HEK293T (cell line): Measurements from ENCODE around the gene DDX5.

Experiments
- CTCF ChIA-PET: fragments of 350-600 bp; formaldehyde crosslinking; extraction: SDS; loops from one replicate; lab custom pipeline; 2021; ENCODE audit warnings: antibody characterized with exemption, inconsistent platforms; lab: Yijun Ruan, JAX
- POLR2A ChIA-PET: fragments of 350-600 bp; formaldehyde crosslinking; extraction: SDS; loops from one replicate; lab custom pipeline; 2020; ENCODE audit warnings: antibody characterized with exemption, inconsistent platforms; lab: Yijun Ruan, JAX
- DNase-seq: peaks from one replicate; pipeline ENCODE4 v3.0.0; 2012; ENCODE audit warnings: mixed read lengths; ENCODE audit errors: extremely low spot score
- ARNT ChIP-seq: fragments of 450-650 bp; IDR thresholded peaks from 2 replicates; pipeline ENCODE4 v1.6.1; 2017; ENCODE audit warnings: mild to moderate bottlenecking
- BHLHE40 ChIP-seq: fragments of 450-650 bp; IDR thresholded peaks from 2 replicates; pipeline ENCODE4 v1.6.1; 2016; ENCODE audit warnings: mild to moderate bottlenecking, moderate library complexity, borderline replicate concordance
- CTBP1 ChIP-seq: fragments of 450-650 bp; IDR thresholded peaks from 2 replicates; pipeline ENCODE4 v1.6.1; 2016; ENCODE audit warnings: borderline replicate concordance
- ELF4 ChIP-seq: fragments of 450-650 bp; IDR thresholded peaks from 2 replicates; pipeline ENCODE4 v1.6.1; 2017; ENCODE audit warnings: antibody characterized with exemption
- FOXA1 ChIP-seq: fragments of 450-650 bp; IDR thresholded peaks from 2 replicates; pipeline ENCODE4 v1.6.1; 2016; ENCODE audit warnings: mild to moderate bottlenecking
- FOXK2 ChIP-seq: fragments of 450-650 bp; IDR thresholded peaks from 2 replicates; pipeline ENCODE4 v1.6.1; 2016; ENCODE audit warnings: mild to moderate bottlenecking
- FOXM1 ChIP-seq: fragments of 450-650 bp; IDR thresholded peaks from 2 replicates; pipeline ENCODE4 v1.6.1; 2017; ENCODE audit warnings: mild to moderate bottlenecking, borderline replicate concordance
- HDGF ChIP-seq: fragments of 450-650 bp; IDR thresholded peaks from 2 replicates; pipeline ENCODE4 v1.6.1; 2017; ENCODE audit warnings: antibody characterized with exemption, borderline replicate concordance
- L3MBTL2 ChIP-seq: fragments of 450-650 bp; conservative IDR thresholded peaks from 2 replicates; pipeline ENCODE4 v1.6.1; 2016; ENCODE audit warnings: mild to moderate bottlenecking
- LEF1 ChIP-seq: fragments of 450-650 bp; IDR thresholded peaks from 2 replicates; pipeline ENCODE4 v1.6.1; 2017; ENCODE audit warnings: mild to moderate bottlenecking, borderline replicate concordance
- NFRKB ChIP-seq: fragments of 450-650 bp; IDR thresholded peaks from 2 replicates; pipeline ENCODE4 v1.6.1; 2016; ENCODE audit warnings: mild to moderate bottlenecking, moderate library complexity
- SP1 ChIP-seq: fragments of 450-650 bp; IDR thresholded peaks from 2 replicates; pipeline ENCODE4 v1.6.1; 2017
- SUZ12 ChIP-seq: fragments of 450-650 bp; IDR thresholded peaks from 2 replicates; pipeline ENCODE4 v1.6.1; 2016; ENCODE audit warnings: mild to moderate bottlenecking
- TARDBP ChIP-seq: fragments of 450-650 bp; IDR thresholded peaks from 2 replicates; pipeline ENCODE4 v1.6.1; 2016
- ZNF384 ChIP-seq: fragments of 450-650 bp; IDR thresholded peaks from 2 replicates; pipeline ENCODE4 v1.6.1; 2016
- TF ChIP-seq, protein P1 (sequence below): fragments of 450-650 bp; IDR thresholded peaks from 2 replicates; pipeline ENCODE4 v1.6.1; 2016

Gene DDX5

DNA sequence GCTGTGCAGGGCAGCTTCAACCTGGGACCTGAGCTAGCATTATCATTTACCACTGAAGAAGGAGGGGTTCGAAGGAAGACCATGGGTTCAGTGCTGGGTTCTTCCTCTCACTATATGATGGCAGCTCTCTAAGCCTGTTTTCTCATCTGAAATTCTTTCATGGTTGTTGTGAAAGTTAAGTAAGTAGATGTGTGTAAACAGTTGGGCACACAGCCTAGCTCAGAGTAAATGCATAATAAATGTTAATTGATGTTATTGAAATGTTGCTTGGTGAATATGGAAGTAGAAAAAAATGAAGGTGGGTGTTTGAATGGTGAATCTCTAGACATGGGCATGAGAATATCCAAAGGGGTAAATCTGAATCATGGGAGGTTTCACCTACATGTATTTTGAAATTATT lies 9.7 kb upstream of the DDX5 start:
- POLR2A ChIA-PET = interaction anchor here (1.7 to 2.0 kb wide), 2 partner anchors 9 to 11 kb away, joined by 10 to 15 read pairs; partner anchors contain the start of genes CEP95 and DDX5

DNA sequence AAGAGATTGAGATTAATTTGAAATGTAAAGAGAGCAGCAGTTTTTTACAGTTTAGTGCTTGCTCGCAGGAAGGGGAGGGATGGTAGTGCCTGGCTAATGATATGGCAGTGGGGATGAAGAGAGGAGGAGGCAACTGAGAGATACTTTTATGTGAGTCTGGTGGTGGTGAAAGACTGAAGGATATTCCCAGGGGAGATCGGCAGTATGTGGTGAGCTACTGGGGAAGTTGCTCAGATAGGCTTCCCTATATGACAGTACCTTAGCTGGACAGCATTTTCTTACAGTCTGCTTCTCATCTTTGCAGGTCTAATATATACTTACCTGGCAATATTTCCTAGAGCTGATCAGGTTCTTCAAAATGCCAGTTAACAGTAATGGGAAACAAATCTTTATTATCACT lies 9.3 kb upstream of the DDX5 start:
- TF ChIP-seq ARNT (no peak), LEF1 (no peak), SUZ12 (no peak), NFRKB (no peak), FOXA1 (no peak), ZNF384 (no peak), BHLHE40 (no peak), L3MBTL2 (no peak), CTBP1 (no peak), TARDBP (no peak), HDGF (no peak), SP1 (no peak)
- CTCF ChIA-PET = no interaction called here
- no peak for DNase-seq
- POLR2A ChIA-PET = interaction anchor here (1.7 to 2.0 kb wide), 2 partner anchors 9 to 10 kb away, joined by 10 to 15 read pairs; partner anchors contain the start of genes CEP95 and DDX5

More for the DNA sequence above, 9.7 kb upstream of the DDX5 start:
- DNase-seq = no peak
- TF ChIP-seq FOXK2 (no peak), ZNF384 (no peak), LEF1 (no peak), NFRKB (no peak), SUZ12 (no peak), ARNT (no peak), TARDBP (no peak), ELF4 (no peak), L3MBTL2 (no peak), HDGF (no peak), FOXM1 (no peak), FOXA1 (no peak), SP1 (no peak), BHLHE40 (no peak)
- TF ChIP-seq, protein P1, sequence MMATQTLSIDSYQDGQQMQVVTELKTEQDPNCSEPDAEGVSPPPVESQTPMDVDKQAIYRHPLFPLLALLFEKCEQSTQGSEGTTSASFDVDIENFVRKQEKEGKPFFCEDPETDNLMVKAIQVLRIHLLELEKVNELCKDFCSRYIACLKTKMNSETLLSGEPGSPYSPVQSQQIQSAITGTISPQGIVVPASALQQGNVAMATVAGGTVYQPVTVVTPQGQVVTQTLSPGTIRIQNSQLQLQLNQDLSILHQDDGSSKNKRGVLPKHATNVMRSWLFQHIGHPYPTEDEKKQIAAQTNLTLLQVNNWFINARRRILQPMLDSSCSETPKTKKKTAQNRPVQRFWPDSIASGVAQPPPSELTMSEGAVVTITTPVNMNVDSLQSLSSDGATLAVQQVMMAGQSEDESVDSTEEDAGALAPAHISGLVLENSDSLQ = no peak
- CTCF ChIA-PET = no interaction called here

DNA sequence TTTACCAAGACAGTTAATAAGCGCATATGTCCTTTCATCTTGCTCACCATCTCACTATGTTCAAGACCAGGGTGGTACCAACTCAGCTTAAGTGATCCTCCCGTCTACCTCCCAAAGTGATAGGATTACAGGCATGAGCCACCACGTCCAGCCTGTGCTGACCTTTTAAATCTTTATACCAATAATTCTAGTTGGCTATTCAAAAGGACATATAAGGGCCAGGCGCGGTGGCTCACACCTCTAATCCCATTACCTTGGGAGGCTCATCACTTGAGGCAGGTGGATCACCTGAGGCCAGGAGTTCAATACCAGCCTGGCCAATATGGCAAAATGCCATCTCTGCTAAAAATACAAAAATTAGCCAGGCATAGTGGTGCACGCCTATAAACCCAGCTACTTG lies 3.1 kb upstream of the DDX5 start:
- ChIA-PET POLR2A (no interaction called here), CTCF (interaction anchor here (0.9 to 1.1 kb wide), 2 partner anchors 17 to 18 kb away, joined by 3 read pairs; no protein-coding TSS in a partner anchor)
- TF ChIP-seq NFRKB (no peak), ARNT (no peak), FOXA1 (no peak), FOXM1 (no peak), CTBP1 (no peak), FOXK2 (no peak), BHLHE40 (no peak), LEF1 (no peak), HDGF (no peak)
- DNase-seq = no peak

DNA sequence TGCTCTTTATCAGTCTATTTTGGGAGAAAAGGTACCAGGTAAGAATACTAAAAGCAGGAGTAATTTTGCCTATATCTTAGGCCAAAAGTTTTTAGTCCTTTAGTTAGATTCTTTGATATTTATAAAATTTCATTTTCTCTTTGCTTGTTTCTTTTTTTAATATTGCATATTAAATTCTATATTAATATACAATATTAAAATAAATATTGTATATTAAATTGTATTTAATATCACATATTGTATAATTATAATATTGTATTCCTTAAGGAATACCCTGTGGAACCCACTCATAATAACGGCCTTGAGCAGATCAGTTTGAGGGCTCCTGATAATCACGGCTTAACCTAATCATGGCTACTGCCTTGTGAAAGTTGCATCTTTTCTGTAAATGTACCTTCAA lies 2.6 kb upstream of the DDX5 start:
- ChIA-PET CTCF (interaction anchor here (0.9 to 1.1 kb wide), 2 partner anchors 16 to 18 kb away, joined by 3 read pairs; no protein-coding TSS in a partner anchor), POLR2A (no interaction called here)
- TF ChIP-seq FOXA1 = no peak
- TF ChIP-seq LEF1 = no peak
- no peak for TF ChIP-seq BHLHE40
- no peak for TF ChIP-seq ZNF384
- TF ChIP-seq FOXK2 = no peak

DNA sequence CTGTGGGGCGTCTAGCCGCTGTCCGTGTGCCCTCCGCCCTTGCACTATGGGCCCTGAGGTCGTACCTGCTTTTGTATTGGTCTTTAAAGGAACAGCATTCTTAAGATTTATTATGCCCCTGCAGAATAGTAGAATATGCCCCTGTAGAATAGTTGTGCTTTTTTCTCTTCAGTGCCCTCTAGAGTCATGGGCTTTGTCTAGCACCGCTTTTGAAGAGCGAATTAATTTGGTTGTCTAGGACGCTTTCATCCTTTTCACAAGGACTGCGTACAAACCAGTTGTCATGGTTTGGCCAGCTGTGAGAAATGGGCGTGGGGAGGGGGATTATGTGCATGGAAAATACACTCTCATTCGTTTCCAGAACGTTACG lies 1.3 kb upstream of the DDX5 start:
- peak; percentile 59 for DNase-seq
- TF ChIP-seq, protein P1 = peak; percentile 83
- no peak for TF ChIP-seq BHLHE40
- CTCF ChIA-PET = interaction anchor here (0.6 to 1.0 kb wide), 4 partner anchors 10 to 114 kb away, joined by 3 to 4 read pairs (median 3); no protein-coding TSS in a partner anchor
- POLR2A ChIA-PET = interaction anchor here (0.5 to 4.1 kb wide), 23 partner anchors 8 to 207 kb away, joined by 3 to 153 read pairs (median 4); partner anchors contain the start of genes POLG2 and SMURF2

More for the DNA sequence above, 2.6 kb upstream of the DDX5 start:
- no peak for DNase-seq

DNA sequence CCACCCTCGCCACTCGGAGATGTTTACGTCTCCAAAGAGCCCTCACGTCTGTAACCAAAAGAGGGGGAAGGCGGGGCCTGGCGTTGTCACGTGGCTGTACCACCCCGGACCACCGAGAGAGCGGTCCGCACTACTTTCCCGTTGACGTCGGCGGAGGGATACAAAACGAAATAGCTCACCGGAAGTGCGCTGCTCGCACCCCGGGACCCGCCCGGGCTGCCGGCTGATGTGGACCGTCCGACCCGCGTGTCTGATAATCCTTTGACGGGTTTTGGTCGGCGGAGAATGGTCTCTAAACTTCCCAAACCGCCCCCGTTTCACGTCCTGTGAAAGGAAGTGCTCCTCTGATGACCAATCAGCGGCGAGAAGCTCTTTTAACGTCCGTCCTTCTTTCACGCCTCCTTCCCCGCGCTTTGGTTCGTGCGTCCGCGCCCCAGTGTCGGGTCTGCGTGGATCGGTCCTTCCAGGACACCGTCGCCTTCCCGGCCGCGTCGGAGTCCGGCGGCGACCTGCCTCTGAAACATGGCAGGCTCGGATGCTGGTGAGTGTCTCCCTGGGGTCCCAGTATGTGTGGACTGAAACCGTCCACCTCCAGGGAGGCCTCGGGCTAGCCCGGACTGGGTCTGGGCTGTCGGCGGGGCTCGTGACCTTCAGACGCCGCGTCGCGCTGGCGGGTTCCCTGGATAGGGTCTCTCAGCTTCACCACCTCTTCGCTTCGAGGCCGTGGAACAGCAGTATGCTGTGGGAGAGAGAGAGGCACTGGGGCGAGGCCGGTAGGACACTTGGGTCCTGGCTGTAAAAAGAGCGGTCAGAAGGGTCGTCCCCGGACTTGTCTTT lies 705 bp upstream of the DDX5 start, which contains the start of gene CEP95:
Gene CEP95 (plus strand): TSS at position 402 of the 837 bp plus-strand sequence. CDS start 121 bp downstream, at position 523.
- DNase-seq = no peak
- peak; percentile 90 for TF ChIP-seq ELF4
- TF ChIP-seq FOXK2 = peak; percentile 17; the same call in 1 of the 2 replicates
- TF ChIP-seq LEF1 = no peak
- TF ChIP-seq ARNT = peak; percentile 20; the same call in 1 of the 2 replicates
- TF ChIP-seq ZNF384 = no peak
- no peak for TF ChIP-seq BHLHE40
- TF ChIP-seq, protein P1 = peak; percentile 63
- no peak for TF ChIP-seq SP1
- peak; percentile 53; the same call in 1 of the 2 replicates for TF ChIP-seq TARDBP
- TF ChIP-seq HDGF = no peak
- no peak for TF ChIP-seq FOXM1
- TF ChIP-seq FOXA1 = no peak
- no peak for TF ChIP-seq SUZ12
- peak; percentile 94 for TF ChIP-seq L3MBTL2
- TF ChIP-seq CTBP1 = 0 out of 2 replicates have a peak, but pooled peaks have one; percentile 4
- TF ChIP-seq NFRKB = peak; percentile 67; the same call in 1 of the 2 replicates
- ChIA-PET POLR2A (interaction anchor here (0.5 to 4.1 kb wide), 39 partner anchors 9 to 413 kb away, joined by 3 to 153 read pairs (median 3); partner anchors contain the start of genes LRRC37A3, POLG2 and SMURF2), CTCF (interaction anchor here (0.6 to 1.0 kb wide), 4 partner anchors 9 to 88 kb away, joined by 3 to 4 read pairs (median 4); no protein-coding TSS in a partner anchor)
